Measurements from ENCODE around the gene PPM1G.

PPM1G gene

DNA sequence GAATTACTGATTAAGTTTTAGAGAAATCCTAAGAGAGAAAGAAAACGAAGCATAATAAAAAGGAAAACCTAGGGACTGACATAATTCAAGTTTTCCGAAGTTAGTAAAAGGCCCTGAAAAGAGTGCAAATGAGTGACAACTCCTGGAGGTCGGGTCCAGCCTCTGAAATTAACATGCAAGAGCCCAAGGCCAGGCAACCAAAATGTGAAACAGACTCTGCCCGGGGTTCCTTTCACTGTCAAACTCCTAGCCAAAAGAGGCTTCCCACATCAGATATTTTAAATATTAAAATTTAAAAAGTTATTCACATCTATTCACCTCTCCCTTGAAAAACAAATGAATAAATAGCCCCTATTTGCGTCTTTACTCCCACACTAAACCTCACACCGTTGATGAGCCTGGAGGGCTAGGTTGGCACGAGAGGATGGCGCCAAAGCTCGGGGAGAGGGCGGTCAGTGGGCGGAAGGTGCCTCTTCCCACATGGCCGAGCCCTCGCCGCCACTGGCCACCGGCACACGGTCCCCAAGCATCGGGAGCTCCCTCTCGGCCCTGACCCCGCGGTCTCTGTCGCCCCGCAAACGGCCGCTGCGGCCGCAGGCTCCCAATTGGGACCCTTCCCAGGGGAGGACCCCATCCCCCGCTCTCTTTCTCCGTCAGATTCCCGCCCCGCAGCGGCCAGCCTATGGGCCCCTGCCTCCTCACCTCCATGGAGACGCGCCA, 630 bp downstream of the PPM1G start:
- DNase-seq, result no peak

GRCh38 chr2:27407798-27408491, 1.4 kb downstream of the PPM1G start:
- DNase-seq, result no peak

- DNase-seq, result no peak
Observed at GRCh38 chr2:27400348-27401135, 8.8 kb downstream of the PPM1G start.

DNA sequence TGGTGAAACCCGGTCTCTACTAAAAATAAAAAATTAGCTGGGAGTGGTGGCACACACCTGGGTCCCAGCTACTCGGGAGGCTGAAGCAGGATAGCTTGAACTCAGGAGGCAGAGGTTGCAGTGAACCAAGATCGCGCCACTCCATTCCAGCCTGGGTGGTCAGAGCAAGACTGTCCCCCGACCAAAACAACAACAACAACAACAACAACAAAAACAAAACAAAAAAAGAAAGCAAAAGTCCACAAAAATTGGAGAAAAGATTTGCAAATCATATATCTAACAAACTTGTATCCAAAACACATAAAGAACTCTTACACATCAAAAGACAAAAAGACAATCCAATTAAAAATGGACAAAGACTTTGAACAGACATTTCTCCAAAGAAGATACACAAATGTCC, 10.4 kb downstream of the PPM1G start:
- no peak for DNase-seq

- DNase-seq, result no peak
Observed at GRCh38 chr2:27393225-27393624, 16.2 kb downstream of the PPM1G start.

DNA sequence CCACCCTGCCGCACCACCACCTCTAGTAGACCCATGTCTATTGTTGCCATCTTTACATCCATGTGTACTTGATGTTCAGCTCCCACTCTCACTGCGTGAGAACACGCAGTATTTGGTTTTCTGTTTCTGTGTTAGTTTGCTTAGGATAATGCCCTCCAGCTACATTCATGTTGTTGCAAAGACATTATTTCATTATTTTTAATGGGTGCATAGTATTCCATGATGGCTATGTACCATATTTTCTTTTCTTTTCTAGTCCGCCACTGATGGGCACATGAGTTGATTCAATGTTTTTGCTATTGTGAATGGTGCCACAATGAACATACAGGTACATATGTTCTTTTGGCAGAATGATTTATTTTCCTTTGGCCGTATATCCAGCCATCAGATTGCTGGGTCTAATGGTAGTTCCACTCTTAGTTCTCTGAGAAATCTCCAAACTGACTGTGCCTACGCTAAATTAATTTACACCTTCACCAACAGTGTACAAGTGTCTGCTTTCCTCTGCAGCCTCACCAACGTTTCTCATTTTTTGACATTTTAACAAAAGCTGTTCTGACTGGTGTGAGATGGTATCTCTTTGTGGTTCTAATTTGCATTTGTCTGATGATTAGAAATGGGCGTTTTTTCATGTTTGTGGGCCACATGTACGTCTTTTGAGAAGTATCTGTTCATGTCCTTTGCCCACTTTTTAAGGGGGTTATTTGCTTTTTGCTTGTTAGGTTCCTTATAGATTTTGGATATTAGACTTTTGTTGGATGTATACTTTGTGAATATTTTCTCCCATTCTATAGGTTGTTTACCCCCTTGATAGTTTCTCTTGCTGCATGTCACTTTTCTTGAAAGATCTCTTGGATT, 18.3 kb downstream of the PPM1G start:
- DNase-seq, result no peak

DNA sequence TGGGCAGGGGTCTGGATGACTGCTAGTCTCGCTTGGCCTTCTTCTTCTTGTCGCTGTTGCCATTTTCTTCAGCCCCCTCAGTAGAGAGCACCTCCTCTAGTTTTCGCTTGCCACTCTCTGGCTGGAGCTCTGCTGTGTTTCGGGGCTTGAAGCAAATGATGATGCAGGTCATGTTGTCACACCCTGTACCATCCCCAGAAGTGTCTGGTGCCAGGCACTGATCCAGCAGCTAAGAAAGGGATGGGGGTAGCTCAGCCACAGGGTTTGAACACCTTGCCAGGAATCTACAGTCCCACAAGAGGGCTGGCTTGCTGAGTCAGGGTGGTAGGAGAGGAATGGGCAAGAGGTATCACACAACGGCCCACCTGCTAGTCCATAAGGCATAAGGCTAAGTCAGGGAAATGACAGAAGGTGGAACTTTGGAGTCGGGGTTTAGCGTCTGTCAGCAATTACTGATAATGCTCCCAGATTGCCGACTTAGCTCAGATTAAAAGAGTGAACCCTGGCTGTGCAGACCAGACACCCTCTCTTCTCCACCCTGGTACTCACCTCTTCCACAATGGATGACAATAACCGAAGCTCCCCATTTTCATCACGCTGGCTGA, 27.7 kb downstream of the PPM1G start:
- DNase-seq, result no peak

GRCh38 chr2:27380626-27381545, 28.5 kb downstream of the PPM1G start, which contains the start of gene ZNF513:
Gene ZNF513 (minus strand): TSS chr2:27380734. CDS start chr2:27380526, 208 bp downstream.
- peak; percentile 87 for DNase-seq

- peak; percentile 49 for DNase-seq
Observed at GRCh38 chr2:27379836-27380625, 29.4 kb downstream of the PPM1G start.

DNA sequence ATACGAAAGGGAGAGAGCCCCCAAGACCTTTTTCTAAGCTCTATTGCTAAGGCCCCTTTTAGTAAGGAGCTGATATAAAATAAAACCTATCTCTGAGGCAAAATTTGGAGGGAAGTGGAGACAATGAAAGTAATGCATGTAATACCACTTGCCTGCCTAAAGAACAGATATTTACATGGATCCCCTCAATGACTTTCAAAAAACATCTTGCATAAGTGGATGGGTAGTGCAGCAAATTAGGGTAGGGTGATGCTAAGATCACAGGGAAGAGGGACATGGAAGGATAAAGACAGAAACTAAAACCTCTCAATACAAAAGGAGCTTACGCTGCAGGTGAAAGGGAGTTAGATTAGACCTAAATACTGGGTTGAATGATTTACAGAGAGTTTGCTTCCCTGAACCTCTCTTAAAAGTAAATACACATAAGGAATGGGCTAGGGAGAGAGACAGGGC, 30.0 kb downstream of the PPM1G start:
- DNase-seq, result no peak

GRCh38 chr2:27378809-27379290, 30.5 kb downstream of the PPM1G start:
- DNase-seq, result no peak

DNA sequence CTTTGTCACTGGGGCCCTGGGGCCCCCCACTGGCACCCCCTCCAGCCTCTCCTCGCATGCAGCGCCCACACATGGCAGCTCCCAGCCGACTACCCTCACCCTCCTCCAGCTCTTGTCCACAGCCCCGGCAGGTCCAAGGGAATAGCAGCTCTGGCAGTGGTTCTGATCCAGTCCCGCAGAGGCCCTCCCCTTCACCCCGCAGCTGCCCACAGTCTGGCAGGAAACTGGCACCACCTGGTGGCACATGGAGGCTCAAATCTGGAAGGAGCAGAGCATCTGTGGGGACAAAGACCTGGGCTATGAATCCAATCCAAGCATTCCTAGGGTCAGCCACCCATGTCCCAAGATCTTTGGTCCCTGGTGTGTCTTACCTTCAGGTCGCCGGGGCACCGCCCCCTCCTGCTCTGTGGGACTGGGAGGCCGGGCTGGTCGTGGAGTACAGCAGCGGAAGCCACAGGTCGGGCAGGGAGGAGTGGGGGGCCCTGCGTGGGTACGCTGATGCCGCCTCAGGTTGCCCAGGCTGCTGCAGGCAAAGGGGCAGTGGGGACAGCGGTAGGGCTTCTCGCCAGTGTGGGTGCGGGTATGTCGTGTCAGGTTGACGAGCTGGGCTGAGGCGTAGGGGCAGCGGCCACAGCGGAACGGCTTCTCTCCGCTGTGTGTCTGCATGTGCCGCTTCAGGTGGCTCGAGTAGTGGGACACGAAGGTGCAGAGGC, 31.1 kb downstream of the PPM1G start:
- DNase-seq, result no peak

GRCh38 chr2:27377618-27378095, 31.7 kb downstream of the PPM1G start:
- DNase-seq, result no peak

DNA sequence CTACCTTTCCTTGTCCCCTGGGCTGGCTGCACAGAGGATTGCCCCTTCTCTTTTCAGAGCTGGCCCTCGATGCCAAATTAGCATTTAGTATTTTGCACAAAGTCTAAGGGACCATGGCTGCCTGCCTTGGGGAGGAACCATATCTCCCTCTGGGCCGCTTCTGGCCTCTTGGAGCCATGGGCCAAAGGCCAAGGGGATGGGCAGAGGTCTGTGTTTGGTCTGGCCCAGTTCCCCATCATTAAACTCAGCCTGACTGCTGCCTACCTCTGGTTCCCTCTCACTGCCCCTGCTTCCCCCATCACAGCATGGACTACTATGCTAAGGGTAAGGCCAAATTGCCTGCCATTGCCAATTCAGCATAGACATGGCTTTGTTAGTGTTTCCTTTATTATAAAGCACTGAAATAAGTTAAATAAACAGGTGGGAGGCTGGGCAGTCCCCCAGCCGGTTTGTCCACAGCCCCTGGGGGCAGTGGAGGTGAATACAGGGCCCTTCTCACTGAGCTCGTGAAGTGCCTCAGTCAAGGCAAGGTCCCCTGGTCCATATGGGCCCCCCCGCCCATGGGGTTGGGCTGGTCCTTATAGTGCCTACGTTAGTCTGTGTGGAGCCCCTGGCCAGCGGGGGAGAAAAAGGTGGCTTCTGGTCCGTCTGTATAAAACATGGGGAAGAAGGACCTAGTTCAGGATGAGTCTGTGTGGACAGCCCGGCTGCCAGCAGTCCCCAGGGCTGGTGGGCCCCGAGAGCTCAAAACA, 32.3 kb downstream of the PPM1G start:
- no peak for DNase-seq

DNA sequence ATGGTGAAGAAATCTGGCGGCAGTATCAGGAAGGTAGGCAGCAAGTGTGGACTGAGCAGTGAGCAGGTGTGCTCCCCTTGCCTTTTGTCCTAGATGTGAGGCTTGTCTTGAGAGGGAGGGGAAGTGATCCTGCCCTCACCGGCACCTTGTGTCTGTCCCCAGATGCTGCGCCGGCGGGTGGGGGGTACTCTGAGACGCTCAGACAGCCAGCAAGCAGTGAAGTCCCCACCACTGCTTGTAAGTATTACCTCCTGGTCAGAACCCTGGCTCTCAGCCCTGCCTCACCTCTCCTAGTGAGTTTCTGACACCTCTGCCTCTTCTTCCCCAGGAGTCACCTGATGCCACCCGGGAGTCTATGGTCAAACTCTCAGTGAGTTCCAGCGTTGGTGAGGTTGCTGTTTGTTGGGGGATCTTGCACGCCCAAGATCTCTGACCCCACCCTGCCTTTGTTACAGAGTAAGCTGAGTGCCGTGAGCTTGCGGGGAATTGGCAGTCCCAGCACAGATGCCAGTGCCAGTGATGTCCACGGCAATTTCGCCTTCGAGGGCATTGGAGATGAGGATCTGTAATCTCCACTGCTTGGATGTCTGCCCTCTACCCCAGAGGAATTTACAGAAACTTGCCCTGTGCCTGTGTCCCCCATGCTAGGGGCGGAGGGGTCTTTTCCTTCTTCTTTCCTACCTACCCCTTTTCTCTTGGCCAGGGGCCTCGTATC, 33.1 kb downstream of the PPM1G start:
- DNase-seq, result no peak

GRCh38 chr2:27375513-27376099, 33.8 kb downstream of the PPM1G start:
- DNase-seq, result no peak

DNA sequence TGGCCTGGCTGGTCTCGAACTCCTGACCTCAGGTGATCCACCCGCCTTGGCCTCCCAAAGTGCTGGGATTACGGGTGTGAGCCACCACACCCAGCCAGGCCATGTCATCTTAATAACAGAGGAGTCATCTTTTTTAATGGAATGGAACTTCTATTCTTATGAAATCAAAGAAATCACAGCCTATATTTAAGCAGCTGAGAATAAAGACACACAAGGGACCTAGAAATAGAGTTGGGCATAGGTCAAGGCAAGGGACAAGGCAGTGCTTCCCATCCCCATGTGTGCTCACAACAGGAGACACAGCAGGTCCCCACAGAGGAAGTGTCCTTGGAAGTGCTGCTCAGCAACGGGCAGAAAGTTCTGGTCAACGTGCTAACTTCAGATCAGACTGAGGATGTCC, 35.8 kb downstream of the PPM1G start:
- DNase-seq, result no peak
